GM12873 (cell line): ENCODE results near the gene VPS37C.

Experiments used
- CTCF ChIP-seq: IDR thresholded peaks from 2 replicates; pipeline ENCODE4 v1.5.1; 2012; ENCODE audit warnings: low read depth, mild to moderate bottlenecking, moderate library complexity, low read length, control low read depth; ENCODE audit not compliant: insufficient read depth; ENCODE audit errors: missing control alignments

The VPS37C gene

DNA sequence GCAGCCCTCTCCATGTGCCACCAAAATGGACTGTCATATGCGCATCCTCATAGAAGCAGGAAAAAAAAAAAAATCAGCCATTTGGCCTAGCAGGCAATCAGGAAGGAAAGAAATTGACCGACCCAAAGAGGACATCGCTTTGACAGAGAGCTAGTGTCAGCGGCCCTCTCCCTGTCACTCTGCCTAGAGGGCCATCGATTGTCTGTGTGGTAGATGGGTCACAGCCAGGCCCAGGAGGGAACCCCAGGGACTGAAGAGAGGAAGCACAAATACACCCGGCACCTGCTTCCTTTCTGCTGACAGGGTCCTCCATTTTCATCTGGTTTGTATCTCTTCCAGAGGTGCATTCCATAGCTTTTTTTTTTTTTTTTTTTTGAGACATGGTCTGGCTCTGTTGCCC, 21.8 kb downstream of the VPS37C start:
- no peak for TF ChIP-seq CTCF

- no peak for TF ChIP-seq CTCF
Measured at GRCh38 chr11:61138935-61139334, 22.3 kb downstream of the VPS37C start.

- TF ChIP-seq CTCF: no peak
Measured at GRCh38 chr11:61134801-61135257, 26.4 kb downstream of the VPS37C start.

DNA sequence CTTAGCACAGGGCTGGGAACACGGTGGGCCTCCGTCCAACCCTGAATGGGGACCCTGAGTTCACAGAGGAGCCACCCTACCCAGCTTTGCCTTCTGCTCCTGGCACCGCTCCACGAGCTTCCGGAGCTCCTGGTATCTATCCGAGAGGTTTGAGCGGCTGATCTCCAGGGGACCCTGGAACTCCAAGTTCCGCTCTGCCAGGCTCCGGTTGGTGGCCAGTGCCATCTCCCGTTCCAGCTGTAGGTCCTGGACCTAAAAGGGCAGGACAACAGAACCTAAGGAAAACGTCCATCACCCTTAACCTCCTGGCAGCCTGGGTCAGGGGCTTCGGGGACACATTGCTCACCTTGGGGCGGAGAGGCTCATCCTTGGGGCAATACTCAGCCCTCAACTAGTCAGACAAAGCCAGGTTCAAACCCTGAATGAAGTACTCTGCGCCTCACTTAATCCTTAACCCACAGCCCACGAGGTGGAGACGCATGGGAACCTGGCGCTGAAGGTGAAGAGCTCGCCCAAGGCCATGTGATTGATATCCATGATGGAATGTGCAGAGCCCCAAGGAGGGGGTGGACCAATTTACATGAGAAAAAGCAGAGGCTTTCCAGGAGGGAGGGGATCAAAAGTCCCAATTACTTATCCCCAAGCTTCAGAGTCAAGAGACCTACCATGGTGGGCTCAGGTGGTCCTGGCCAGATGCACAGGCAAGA, 27.1 kb downstream of the VPS37C start:
- no peak for TF ChIP-seq CTCF

- no peak for TF ChIP-seq CTCF
Measured at GRCh38 chr11:61133145-61133544, 28.1 kb downstream of the VPS37C start.

GRCh38 chr11:61132646-61133045, 28.6 kb downstream of the VPS37C start:
- TF ChIP-seq CTCF: no peak

- TF ChIP-seq CTCF: no peak
Measured at GRCh38 chr11:61131998-61132555, 29.1 kb downstream of the VPS37C start.
